T-helper 1 cell treated with Interleukin-12 subunit alpha and Interleukin-12 subunit beta and Interleukin-4 antibody, amounts not matched to agents 30 μg/mL and 1 μg/mL, for 36 hours (primary cell): ENCODE data around the gene DNMT3L.
"Not testable (repeated sequence)": the region's sequence is repeated elsewhere in the genome, so short reads cannot be mapped to it uniquely, and the experiment has no call there.

Experiments used
- H3K27ac Mint-ChIP-seq: one replicate; pipeline ENCODE4 v1.8.0; 2021; ENCODE audit warnings: mild to moderate bottlenecking, mixed read lengths
- H3K27me3 Mint-ChIP-seq: one replicate; pipeline ENCODE4 v1.8.0; 2021; ENCODE audit warnings: low read depth, mixed read lengths
- H3K36me3 Mint-ChIP-seq: one replicate; pipeline ENCODE4 v1.8.0; 2021; ENCODE audit warnings: low read depth, mixed read lengths
- H3K4me1 Mint-ChIP-seq: one replicate; pipeline ENCODE4 v1.8.0; 2021; ENCODE audit warnings: low read depth, mixed read lengths
- H3K4me3 Mint-ChIP-seq: one replicate; pipeline ENCODE4 v1.8.0; 2021; ENCODE audit warnings: mild to moderate bottlenecking, moderate library complexity, mixed read lengths
- H3K9me3 Mint-ChIP-seq: one replicate; pipeline ENCODE4 v1.8.0; 2021; ENCODE audit warnings: mixed read lengths

The DNMT3L gene

GRCh38 chr21:44261675-44262295 is at the start of gene DNMT3L:
Gene DNMT3L (minus strand): TSS chr21:44261897. CDS start chr21:44261259, 638 bp downstream.
- Mint-ChIP-seq H3K9me3 (no peaks in the 10 kb centered on the region), H3K27ac (no peak within 1 kb of the TSS), H3K27me3 (peaks cover 16% of the 10 kb centered on the region), H3K36me3 (no peaks in the 10 kb centered on the region), H3K4me1 (no peaks in the 10 kb centered on the region), H3K4me3 (no peak within 1 kb of the TSS)

DNA sequence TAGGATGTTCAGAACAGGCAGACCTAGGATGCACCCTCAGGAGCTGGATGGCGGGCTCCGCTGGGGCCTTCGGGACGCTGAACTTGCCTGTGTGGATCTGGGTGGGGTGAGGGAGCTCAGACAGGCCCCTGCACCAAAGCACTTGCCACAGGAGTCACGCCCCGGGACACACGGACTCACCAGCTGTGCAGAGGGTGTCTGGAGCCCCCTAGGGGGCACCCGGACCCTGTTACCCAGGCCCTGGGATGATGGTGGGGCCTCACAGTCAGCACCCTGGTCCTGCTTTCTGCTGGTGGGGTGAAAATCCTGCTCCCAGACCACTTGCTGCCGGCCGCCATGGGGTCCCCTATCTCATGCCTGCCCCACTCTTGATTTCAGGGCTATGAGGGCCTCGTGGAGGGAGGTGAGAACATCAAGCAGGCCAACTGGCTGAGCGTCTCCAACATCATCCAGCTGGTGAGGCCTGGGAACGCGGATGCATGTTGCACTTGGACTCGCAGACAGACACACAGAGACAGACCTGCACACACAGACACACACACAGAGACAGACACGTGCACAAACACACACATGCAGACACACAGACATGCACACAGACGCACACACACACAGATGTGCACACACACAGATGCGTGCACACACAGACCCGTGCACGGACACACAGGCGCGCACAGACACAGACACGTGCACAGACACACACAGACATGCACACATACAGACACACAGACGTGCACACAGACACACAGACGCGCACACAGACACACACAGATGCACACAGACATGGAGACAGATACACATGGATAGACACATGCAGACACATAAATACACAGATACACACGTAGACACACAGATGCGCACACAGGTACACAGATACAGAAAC is 49.2 kb upstream of the DNMT3L start:
- Mint-ChIP-seq H3K27me3 (no peaks in the 10 kb centered on the region), H3K4me3 (no peak overlapping the region), H3K36me3 (peaks cover 14% of the 10 kb centered on the region), H3K27ac (no peak overlapping the region), H3K9me3 (no peaks in the 10 kb centered on the region), H3K4me1 (no peaks in the 10 kb centered on the region)

DNA sequence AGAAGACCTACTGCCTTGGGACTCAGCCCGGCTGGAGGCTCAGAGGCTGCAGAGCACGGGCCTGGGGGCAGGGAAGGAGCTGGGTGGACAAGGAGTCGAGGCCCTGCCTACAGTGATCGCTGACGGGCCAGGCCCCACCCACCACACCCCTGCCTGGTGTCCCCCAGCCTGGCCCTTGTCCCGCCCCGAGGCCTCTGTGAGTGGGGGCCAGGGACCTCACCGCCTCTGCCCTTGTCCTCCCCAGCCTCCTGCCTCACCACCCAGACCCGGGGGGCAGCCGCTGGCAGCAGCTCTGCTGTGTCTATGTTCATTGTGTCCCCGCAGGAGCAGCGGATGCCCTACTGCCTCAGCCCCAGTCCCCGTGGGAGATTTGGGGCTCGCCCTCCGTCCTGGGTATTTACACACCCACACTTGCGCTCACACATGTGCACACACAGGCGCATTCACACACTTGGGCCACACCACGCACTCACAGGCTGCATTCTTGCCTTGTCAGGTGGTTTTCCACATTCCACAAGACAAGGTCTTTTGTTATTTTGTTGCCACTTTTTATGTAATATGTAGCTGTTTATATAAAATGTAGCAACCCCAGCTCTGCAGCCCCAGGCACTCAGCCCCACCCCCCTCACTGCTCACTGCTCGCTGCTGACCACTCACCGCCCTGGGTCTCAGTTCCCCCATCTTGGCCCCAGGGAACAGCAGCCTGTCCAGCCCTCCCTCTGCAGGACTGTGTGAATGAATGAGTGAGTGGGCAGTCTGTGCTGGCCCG is 45.4 kb upstream of the DNMT3L start:
- H3K4me1 Mint-ChIP-seq: peaks cover 15% of the 10 kb centered on the region
- no peaks in the 10 kb centered on the region for H3K27me3 Mint-ChIP-seq
- H3K27ac Mint-ChIP-seq: peak overlapping the region; percentile 52
- no peaks in the 10 kb centered on the region for H3K9me3 Mint-ChIP-seq
- H3K4me3 Mint-ChIP-seq: no peak overlapping the region
- peaks cover 20% of the 10 kb centered on the region for H3K36me3 Mint-ChIP-seq

DNA sequence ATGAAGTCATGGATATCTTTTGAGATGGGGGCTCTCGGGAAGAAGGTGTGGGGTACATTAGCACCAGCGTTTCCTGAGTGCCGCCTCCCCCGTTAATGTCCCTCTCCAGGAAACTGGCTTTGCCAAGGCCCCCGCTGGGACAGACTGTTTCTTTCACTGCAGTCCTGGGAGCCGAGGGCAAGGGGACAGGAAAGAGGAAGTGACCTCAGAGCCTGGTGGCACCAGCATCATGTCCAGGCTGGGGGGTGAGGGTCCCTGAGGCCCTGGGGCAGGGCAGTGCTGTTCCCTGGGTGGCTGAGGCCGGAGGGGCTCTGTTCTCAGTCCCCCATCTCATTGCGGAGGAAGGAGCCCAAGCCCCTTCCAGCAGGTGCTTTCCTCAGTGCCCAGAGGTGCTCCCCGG is 44.0 kb upstream of the DNMT3L start:
- H3K27me3 Mint-ChIP-seq: no peaks in the 10 kb centered on the region
- H3K4me1 Mint-ChIP-seq: peaks cover 22% of the 10 kb centered on the region
- peaks cover 15% of the 10 kb centered on the region for H3K36me3 Mint-ChIP-seq
- no peaks in the 10 kb centered on the region for H3K9me3 Mint-ChIP-seq
- no peak overlapping the region for H3K27ac Mint-ChIP-seq
- H3K4me3 Mint-ChIP-seq: no peak overlapping the region

DNA sequence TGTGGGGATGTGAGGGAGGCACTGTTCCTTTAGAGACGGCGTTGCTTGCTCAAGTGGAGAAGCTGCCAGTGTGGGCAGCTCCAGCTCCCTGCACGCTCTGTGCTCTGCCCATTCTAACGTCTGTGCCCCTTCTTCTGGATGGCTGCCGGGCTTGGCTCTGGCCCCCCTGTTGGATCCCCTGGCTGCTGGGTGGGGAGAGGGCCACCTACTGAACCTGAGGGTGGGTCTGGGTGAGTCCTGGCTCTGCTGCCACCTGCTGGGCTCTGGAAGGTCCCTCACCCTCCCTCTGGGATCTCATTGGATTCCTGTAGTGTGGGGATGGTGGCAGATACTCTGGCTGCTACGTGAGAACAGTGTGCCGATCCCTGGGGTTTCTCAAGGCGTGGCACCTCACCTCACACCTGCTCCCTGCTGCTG is 43.2 kb upstream of the DNMT3L start:
- H3K9me3 Mint-ChIP-seq: no peaks in the 10 kb centered on the region
- peak overlapping the region; percentile 58 for H3K27ac Mint-ChIP-seq
- peaks cover 15% of the 10 kb centered on the region for H3K36me3 Mint-ChIP-seq
- H3K4me1 Mint-ChIP-seq: peaks cover 22% of the 10 kb centered on the region
- no peak overlapping the region for H3K4me3 Mint-ChIP-seq
- no peaks in the 10 kb centered on the region for H3K27me3 Mint-ChIP-seq

- Mint-ChIP-seq H3K4me3 (no peak overlapping the region), H3K27ac (no peak overlapping the region), H3K4me1 (peaks cover 25% of the 10 kb centered on the region), H3K27me3 (no peaks in the 10 kb centered on the region), H3K9me3 (no peaks in the 10 kb centered on the region), H3K36me3 (peaks cover 15% of the 10 kb centered on the region)
Observed at GRCh38 chr21:44304011-44304616, 42.4 kb upstream of the DNMT3L start.

GRCh38 chr21:44303490-44303981 is 41.8 kb upstream of the DNMT3L start:
- Mint-ChIP-seq H3K27me3 (no peaks in the 10 kb centered on the region), H3K27ac (peak overlapping the region; percentile 67), H3K4me1 (peaks cover 29% of the 10 kb centered on the region)

GRCh38 chr21:44302573-44303401 is 41.1 kb upstream of the DNMT3L start:
- H3K27me3 Mint-ChIP-seq, H3K9me3 Mint-ChIP-seq, H3K36me3 Mint-ChIP-seq: not testable (repeated sequence)
- Mint-ChIP-seq H3K27ac (peak overlapping the region; percentile 15), H3K4me3 (peak overlapping the region; percentile 57), H3K4me1 (peaks cover 36% of the 10 kb centered on the region)

More at GRCh38 chr21:44303490-44303981, 41.8 kb upstream of the DNMT3L start:
- Mint-ChIP-seq H3K36me3 (peaks cover 13% of the 10 kb centered on the region), H3K4me3 (peak overlapping the region; percentile 73), H3K9me3 (no peaks in the 10 kb centered on the region)

DNA sequence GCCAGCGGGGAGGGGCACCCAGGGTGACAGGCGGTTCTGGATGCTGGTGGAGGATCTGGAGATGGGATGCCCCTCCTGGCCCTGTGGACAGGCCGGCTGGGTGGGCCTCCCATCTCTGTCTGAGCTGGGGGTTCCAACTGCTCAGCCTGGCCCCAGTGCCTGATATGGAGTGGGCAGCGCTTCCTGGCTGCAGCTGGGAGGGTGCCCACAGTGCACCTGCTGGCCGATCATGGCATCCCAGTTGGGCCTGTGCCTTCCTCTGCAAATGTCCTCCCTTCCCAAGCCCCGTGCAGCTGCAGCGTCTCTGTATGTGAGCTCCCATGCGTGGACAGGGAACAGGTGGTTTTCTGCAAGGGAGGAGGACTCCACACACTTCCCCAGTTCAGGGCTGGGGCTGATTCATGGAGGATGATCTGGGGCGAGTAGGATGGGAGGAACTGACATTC is 40.3 kb upstream of the DNMT3L start:
- H3K9me3 Mint-ChIP-seq: no peaks in the 10 kb centered on the region
- peaks cover 8% of the 10 kb centered on the region for H3K36me3 Mint-ChIP-seq
- no peaks in the 10 kb centered on the region for H3K27me3 Mint-ChIP-seq
- H3K4me1 Mint-ChIP-seq: peaks cover 38% of the 10 kb centered on the region
- peak overlapping the region; percentile 57 for H3K4me3 Mint-ChIP-seq
- no peak overlapping the region for H3K27ac Mint-ChIP-seq

DNA sequence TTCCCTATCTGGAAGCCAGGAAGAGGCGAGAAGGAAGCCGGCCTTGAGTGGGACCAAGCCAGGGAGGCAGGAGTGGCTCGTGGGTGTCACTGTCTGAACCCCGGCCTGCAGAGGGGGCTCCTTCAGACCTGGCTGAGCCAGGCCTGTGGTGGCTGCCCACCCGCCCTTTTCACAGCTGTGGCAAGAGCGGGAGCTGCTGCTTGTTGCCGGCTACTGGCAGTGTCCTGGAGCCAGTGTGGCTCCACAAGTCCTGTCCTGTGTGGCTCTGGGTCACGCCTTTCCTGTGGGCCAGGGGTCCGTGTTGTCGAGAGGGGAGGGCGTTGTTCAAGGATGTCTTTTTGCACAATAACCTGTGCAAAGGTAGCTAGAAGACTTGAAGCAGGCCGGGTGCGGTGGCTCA is 39.4 kb upstream of the DNMT3L start:
- Mint-ChIP-seq H3K27me3 (no peaks in the 10 kb centered on the region), H3K36me3 (peaks cover 8% of the 10 kb centered on the region), H3K4me1 (peaks cover 38% of the 10 kb centered on the region), H3K27ac (no peak overlapping the region), H3K9me3 (no peaks in the 10 kb centered on the region), H3K4me3 (peak overlapping the region; percentile 82)

DNA sequence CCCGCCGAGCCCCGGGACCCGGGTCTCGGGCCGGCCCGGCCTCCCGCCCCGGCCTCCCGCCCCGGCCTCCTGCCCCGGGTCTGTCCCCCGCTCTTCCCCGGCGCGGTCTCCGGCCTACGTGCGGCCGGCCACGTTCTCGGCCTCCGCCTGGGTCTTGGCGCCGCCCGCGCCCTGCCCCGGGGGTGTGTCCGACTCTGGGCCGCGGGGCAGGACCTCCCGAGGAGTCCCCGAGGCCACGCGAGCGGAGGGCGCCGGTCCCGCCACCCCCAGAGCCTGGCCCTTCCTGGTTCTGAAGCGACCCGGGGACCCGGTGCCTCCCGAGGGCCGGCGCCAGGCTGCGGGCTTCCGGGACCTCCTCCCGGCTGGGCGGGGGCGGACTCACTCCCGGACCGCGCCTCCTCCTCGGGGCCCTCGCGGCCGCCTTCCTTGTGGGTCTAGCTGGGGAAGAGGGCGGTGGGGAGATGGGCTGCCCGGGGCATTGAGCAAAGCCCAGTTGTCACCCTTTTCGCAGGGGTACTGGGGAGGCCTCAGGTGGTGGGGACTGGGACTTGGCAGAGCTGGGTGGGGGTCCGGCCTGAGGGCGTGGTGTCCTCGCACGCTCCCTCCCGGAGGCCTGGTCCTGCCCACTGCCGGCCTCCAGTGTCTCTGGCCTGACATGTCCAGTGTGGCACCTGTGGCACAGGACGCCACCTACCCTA is 38.7 kb upstream of the DNMT3L start:
- Mint-ChIP-seq H3K27ac (peak overlapping the region; percentile 72), H3K27me3 (no peaks in the 10 kb centered on the region), H3K4me1 (peaks cover 39% of the 10 kb centered on the region), H3K9me3 (no peaks in the 10 kb centered on the region), H3K36me3 (peaks cover 8% of the 10 kb centered on the region), H3K4me3 (peak overlapping the region; percentile 82)

DNA sequence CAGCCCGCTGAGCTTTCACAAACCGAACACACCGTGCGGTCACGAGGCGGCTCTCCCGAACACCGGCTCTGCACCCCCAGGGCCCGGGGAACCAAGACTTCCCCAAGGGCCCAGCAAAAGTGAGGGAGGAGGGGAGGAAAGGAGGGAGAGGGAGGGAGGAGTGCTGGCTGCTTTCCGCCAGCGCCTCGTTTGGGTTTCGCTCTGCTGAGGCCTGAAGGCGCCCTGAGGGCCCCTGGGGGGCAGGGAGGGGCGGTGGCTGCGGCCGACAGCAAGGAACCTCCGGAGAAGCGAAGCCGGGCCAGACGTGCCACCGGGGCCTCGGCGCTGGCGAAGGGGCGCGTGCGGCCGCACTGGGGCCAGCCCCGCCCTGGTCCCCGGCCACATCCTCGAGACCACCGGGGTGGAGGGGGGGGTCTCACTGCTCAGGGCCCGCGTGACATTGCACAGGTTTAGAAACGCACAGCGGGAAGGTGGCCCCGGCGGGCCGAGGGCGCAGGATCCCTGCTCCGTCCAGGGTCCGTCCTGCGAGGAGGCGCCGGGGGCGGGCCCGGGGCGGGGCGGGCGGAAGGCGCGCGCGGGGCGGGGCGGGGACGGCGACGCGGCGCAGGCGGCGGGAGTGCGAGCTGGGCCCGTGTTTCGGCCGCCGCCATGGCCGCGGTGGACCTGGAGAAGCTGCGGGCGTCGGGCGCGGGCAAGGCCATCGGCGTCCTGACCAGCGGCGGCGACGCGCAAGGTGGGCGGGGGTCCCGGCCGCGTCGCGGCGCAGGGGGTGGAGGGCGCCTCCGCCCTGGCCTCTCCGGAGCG is 38.0 kb upstream of the DNMT3L start, which contains the start of gene PFKL:
TSS of gene PFKL (plus strand) at position 596 of the 804 bp plus-strand sequence. CDS start at position 649, 53 bp downstream.
- H3K4me1 Mint-ChIP-seq: peaks cover 39% of the 10 kb centered on the region
- peak within 1 kb of the TSS; percentile 83 for H3K4me3 Mint-ChIP-seq
- H3K36me3 Mint-ChIP-seq: peaks cover 3% of the 10 kb centered on the region
- H3K27ac Mint-ChIP-seq: peak within 1 kb of the TSS; percentile 91
- H3K27me3 Mint-ChIP-seq: no peaks in the 10 kb centered on the region
- H3K9me3 Mint-ChIP-seq: no peaks in the 10 kb centered on the region
